Karpas-422 (cell line): ENCODE measurements around the gene PERM1. TPM values are rescaled to one million over a fixed set of nuclear protein-coding genes. Genes with fewer than 3 reads are reported as not detected.
"Not testable (repeated sequence)": the region's sequence is repeated elsewhere in the genome, so short reads cannot be mapped to it uniquely, and the experiment has no call there.

Source experiments
- DNase-seq: peaks from one replicate; pipeline ENCODE4 v3.0.0-alpha.2; 2015
- H2AFZ ChIP-seq: fragments of 200-600 bp; sonication (generic); 2 replicates; pipeline ENCODE4 v1.6.1; 2014; ENCODE audit warnings: antibody characterized with exemption, low read length, mixed read lengths
- H3K27ac ChIP-seq: fragments of 200-600 bp; sonication (generic); 2 replicates; pipeline ENCODE4 v1.5.1; 2014; ENCODE audit warnings: mild to moderate bottlenecking, low read length, moderate library complexity
- H3K27me3 ChIP-seq: fragments of 200-600 bp; sonication (generic); 2 replicates; pipeline ENCODE4 v1.6.1; 2014; ENCODE audit warnings: low read length, mixed read lengths
- H3K36me3 ChIP-seq: fragments of 200-600 bp; sonication (generic); 2 replicates; pipeline ENCODE4 v1.6.1; 2014; ENCODE audit warnings: low read length, mixed read lengths; ENCODE audit not compliant: insufficient read depth
- H3K4me1 ChIP-seq: fragments of 200-600 bp; sonication (generic); 2 replicates; pipeline ENCODE4 v1.6.1; 2014; ENCODE audit warnings: mild to moderate bottlenecking, low read length, mixed read lengths
- H3K4me2 ChIP-seq: fragments of 200-600 bp; sonication (generic); 2 replicates; pipeline ENCODE4 v1.6.1; 2014; ENCODE audit warnings: low read length, low read depth, mild to moderate bottlenecking; ENCODE audit not compliant: poor library complexity, severe bottlenecking
- H3K4me3 ChIP-seq: fragments of 200-600 bp; sonication (generic); 2 replicates; pipeline ENCODE4 v1.5.1; 2014; ENCODE audit warnings: mild to moderate bottlenecking, antibody characterized with exemption, low read length, mixed read lengths
- H3K79me2 ChIP-seq: fragments of 200-600 bp; sonication (generic); 2 replicates; pipeline ENCODE4 v1.6.1; 2014; ENCODE audit warnings: mild to moderate bottlenecking, low read length, mixed read lengths
- H3K9ac ChIP-seq: fragments of 200-600 bp; sonication (generic); 2 replicates; pipeline ENCODE4 v1.6.0; 2014; ENCODE audit warnings: low read length
- H3K9me2 ChIP-seq: fragments of 200-600 bp; sonication (generic), shearing (Covaris generic); replicated peaks from 2 replicates; pipeline ENCODE4 v1.6.0; 2014; ENCODE audit warnings: mild to moderate bottlenecking, low read length, moderate library complexity; ENCODE audit not compliant: insufficient read depth
- H3K9me3 ChIP-seq: fragments of 300-700, 200-600 bp; sonication (generic); 2 replicates; pipeline ENCODE4 v1.6.1; 2014; ENCODE audit warnings: low read length, mixed read lengths
- H4K20me1 ChIP-seq: fragments of 200-600 bp; sonication (generic); 2 replicates; pipeline ENCODE4 v1.6.1; 2014; ENCODE audit warnings: mild to moderate bottlenecking, antibody characterized with exemption, low read length, low read depth; ENCODE audit not compliant: insufficient read depth
- total RNA-seq: library from RNA; depleted of rRNA; stranded (reverse); fragments of >200 nt; shearing (Covaris generic); gene quantifications from 2 replicates; pipeline ENCODE4 v1.2.3, GENCODE V29; 2014; ENCODE audit warnings: low replicate concordance; rRNA removed

Gene PERM1
- not detected in 2 replicates for total RNA-seq

DNA sequence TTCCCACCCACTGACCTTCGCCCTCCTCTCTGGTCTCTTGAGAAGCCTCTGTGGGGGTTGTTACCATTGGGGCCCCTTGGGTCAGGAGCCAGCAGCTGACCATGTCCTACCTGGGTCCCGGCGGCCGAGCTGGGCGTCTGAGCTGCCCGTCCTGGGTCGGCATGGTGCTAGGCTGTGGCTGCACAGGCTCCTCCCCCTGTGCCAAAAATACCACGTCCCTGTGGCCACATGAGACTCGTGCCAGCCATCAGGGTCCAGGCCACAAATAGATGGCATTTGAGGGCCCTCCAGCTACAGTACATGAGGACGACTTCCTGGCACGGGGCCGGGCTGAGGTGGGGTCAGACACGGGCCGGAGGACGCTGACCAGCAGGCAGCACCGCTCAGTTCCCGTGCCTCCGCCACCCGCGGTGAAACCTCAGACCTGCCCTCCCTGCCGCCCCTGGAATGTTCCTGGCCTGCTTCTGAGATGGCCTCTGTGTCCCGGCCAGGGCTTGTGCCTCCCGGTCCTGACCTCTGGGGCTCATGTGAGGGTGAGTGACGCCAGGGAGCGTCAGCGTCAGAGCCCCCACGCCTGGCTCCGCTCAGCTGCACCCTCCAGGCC, at the start of gene PERM1:
TSS of gene PERM1 (minus strand) at position 139 of the 604 bp plus-strand sequence. CDS start 1,064 bp downstream, outside the sequence.
- H3K27me3 ChIP-seq: no peaks in the 10 kb centered on the region
- H4K20me1 ChIP-seq: no peaks in the 10 kb centered on the region
- H3K9ac ChIP-seq: no peak within 1 kb of the TSS

GRCh38 chr1:1030867-1031658, 49.2 kb upstream of the PERM1 start:
- H3K27me3 ChIP-seq, H3K79me2 ChIP-seq, H3K9me2 ChIP-seq, H3K9ac ChIP-seq, H3K4me3 ChIP-seq, H3K9me3 ChIP-seq, H3K27ac ChIP-seq, H3K36me3 ChIP-seq, H2AFZ ChIP-seq, DNase-seq, H3K4me2 ChIP-seq: not testable (repeated sequence)
- Histone ChIP-seq H3K4me1 (peaks cover 14% of the 10 kb centered on the region), H4K20me1 (peaks cover 18% of the 10 kb centered on the region; the same call in 1 of the 2 replicates)

More for the DNA sequence above, at the start of gene PERM1:
- no peak for DNase-seq
- Histone ChIP-seq H3K4me3 (no peak within 1 kb of the TSS), H3K4me2 (no peak within 1 kb of the TSS), H3K27ac (no peak within 1 kb of the TSS), H3K79me2 (no peaks in the 10 kb centered on the region), H2AFZ (no peak within 1 kb of the TSS), H3K9me2 (no peaks in the 10 kb centered on the region), H3K4me1 (no peaks in the 10 kb centered on the region), H3K9me3 (no peaks in the 10 kb centered on the region), H3K36me3 (no peaks in the 10 kb centered on the region)

- H3K4me3 ChIP-seq: no peak overlapping the region
- no peaks in the 10 kb centered on the region for H3K9me2 ChIP-seq
- peaks cover 9% of the 10 kb centered on the region for H3K4me1 ChIP-seq
- no peak overlapping the region for H3K9ac ChIP-seq
- no peaks in the 10 kb centered on the region for H3K27me3 ChIP-seq
- H3K27ac ChIP-seq: no peak overlapping the region
- H3K79me2 ChIP-seq: no peaks in the 10 kb centered on the region
- no peaks in the 10 kb centered on the region for H3K36me3 ChIP-seq
- H4K20me1 ChIP-seq: peaks cover 29% of the 10 kb centered on the region; the same call in 1 of the 2 replicates
- H3K4me2 ChIP-seq: no peak overlapping the region
- H2AFZ ChIP-seq: no peak overlapping the region
- DNase-seq: no peak
- H3K9me3 ChIP-seq: no peaks in the 10 kb centered on the region
These were observed 45.9 kb upstream of the PERM1 start for GRCh38 chr1:1027791-1028190.

DNA sequence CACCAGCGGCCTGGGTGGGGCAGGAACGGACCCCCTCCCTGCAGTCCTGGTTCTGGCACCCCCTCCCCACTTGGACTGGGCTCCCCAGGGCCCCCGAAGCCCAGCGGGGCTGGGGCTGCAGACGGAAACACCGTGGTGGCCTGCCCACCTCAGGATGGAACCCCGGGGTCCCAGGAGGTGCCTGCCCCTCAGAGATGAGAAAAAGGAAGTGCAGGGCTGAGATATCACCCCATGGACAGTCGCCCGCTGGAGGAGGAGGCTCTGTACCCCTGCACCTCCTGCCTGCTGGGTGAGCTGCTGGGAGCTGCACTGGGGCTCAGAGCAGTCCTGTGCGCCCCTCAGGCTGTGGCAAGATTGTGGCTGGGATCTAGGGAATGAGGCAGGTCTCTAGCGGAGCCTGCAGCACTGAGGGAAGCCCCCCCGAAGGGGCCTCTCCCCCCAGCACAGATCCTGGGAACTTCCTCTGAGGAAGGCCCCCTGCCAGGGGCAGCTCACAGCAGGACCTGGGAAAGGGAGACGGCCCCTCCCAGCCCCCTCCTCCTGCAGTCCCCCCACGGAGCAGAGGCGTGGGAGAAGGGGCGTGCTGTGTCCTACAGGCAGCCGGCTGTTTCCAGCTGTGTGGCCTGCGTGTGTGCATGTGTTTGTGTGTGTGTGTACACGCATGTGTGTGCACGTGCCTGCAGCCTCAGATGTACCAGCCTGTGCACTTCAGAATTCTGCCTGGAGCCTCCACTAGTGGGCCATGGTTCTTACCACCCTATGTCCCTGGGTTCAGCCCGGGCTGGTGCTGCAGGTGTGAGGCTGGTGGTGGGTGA, 44.9 kb upstream of the PERM1 start:
- Histone ChIP-seq H3K36me3 (no peaks in the 10 kb centered on the region), H3K4me2 (no peak overlapping the region), H3K9ac (no peak overlapping the region), H3K4me3 (no peak overlapping the region), H3K27ac (no peak overlapping the region), H3K79me2 (no peaks in the 10 kb centered on the region), H2AFZ (no peak overlapping the region), H3K9me3 (no peaks in the 10 kb centered on the region), H3K27me3 (no peaks in the 10 kb centered on the region), H3K4me1 (peaks cover 6% of the 10 kb centered on the region), H3K9me2 (no peaks in the 10 kb centered on the region), H4K20me1 (peaks cover 19% of the 10 kb centered on the region; the same call in 1 of the 2 replicates)
- no peak for DNase-seq

- H2AFZ ChIP-seq: no peak overlapping the region
- H3K27ac ChIP-seq: no peak overlapping the region
- no peak overlapping the region for H3K4me3 ChIP-seq
- DNase-seq: no peak
- no peaks in the 10 kb centered on the region for H3K36me3 ChIP-seq
- peaks cover 20% of the 10 kb centered on the region; the same call in 1 of the 2 replicates for H4K20me1 ChIP-seq
- no peaks in the 10 kb centered on the region for H3K27me3 ChIP-seq
- H3K79me2 ChIP-seq: no peaks in the 10 kb centered on the region
- H3K9me3 ChIP-seq: no peaks in the 10 kb centered on the region
- H3K4me1 ChIP-seq: peaks cover 4% of the 10 kb centered on the region
- H3K9me2 ChIP-seq: no peaks in the 10 kb centered on the region
- H3K4me2 ChIP-seq: no peak overlapping the region
- no peak overlapping the region for H3K9ac ChIP-seq
These were observed 43.8 kb upstream of the PERM1 start for GRCh38 chr1:1025730-1026129.

- Histone ChIP-seq H3K9me3 (no peaks in the 10 kb centered on the region), H3K27me3 (no peaks in the 10 kb centered on the region), H3K79me2 (no peaks in the 10 kb centered on the region), H3K9ac (no peak overlapping the region), H3K4me3 (no peak overlapping the region), H3K4me2 (no peak overlapping the region), H3K27ac (no peak overlapping the region), H4K20me1 (peaks cover 20% of the 10 kb centered on the region; the same call in 1 of the 2 replicates), H3K4me1 (peaks cover 11% of the 10 kb centered on the region), H3K36me3 (no peaks in the 10 kb centered on the region), H3K9me2 (no peaks in the 10 kb centered on the region), H2AFZ (no peak overlapping the region)
- no peak for DNase-seq
These were observed 43.1 kb upstream of the PERM1 start for GRCh38 chr1:1024771-1025699.

GRCh38 chr1:1024149-1024770, 42.4 kb upstream of the PERM1 start:
- Histone ChIP-seq H3K4me2 (no peak overlapping the region), H2AFZ (no peak overlapping the region), H3K27ac (no peak overlapping the region), H3K9ac (no peak overlapping the region), H4K20me1 (peaks cover 20% of the 10 kb centered on the region; the same call in 1 of the 2 replicates), H3K36me3 (no peaks in the 10 kb centered on the region), H3K9me2 (no peaks in the 10 kb centered on the region), H3K27me3 (no peaks in the 10 kb centered on the region), H3K4me1 (peaks cover 11% of the 10 kb centered on the region), H3K4me3 (no peak overlapping the region), H3K9me3 (no peaks in the 10 kb centered on the region), H3K79me2 (no peaks in the 10 kb centered on the region)
- no peak for DNase-seq
